ENCODE measurements around the gene RACK1.

RACK1 gene

DNA sequence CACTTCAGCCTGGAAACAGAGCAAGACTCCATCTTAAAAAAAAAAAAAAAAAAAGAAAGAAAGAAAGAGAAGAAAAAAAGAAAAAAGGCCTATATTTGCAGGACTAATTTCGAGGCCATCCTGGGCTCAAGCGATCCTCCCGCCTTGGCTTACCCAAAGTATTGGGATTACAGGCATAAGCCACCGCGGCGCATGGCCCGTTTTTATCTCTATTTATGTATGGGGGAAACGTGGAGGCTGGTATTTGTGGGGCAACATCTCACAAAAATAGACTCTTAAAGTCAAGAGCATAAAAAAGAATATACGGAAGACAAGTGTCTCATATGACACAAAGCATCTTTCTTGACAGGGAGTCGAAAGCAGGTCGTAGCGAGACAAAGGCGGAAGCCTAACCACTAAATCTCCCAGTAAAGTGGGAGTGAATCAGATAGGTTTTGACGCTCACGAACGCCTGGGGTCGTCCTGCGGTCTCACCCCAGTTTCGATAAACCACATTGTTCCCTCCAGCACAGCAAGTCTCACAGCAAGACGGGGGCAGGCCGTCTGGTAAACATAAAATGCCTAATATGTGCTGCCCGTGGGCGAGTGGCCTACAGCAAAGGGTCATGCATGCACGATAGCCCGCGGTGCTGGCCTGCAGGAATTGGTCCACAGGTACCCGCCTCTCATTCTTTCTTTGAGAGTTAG, 22.5 kb downstream of the RACK1 start:
- H3K79me2 ChIP-seq (ENCODE audit: insufficient read depth, low read depth), result no peaks in the 10 kb centered on the region
- no peaks in the 10 kb centered on the region for H4K20me1 ChIP-seq (ENCODE audit: insufficient read depth)
- H3K4me1 ChIP-seq (ENCODE audit: low read depth, poor library complexity, severe bottlenecking), result peaks cover 8% of the 10 kb centered on the region
- H2AFZ ChIP-seq (ENCODE audit: low read depth), result peak overlapping the region; percentile 26; the same call in 1 of the 2 replicates
- H3K4me3 ChIP-seq (IDR thresholded peaks at IDR 0.05; ENCODE audit: insufficient read depth, low read depth, low read length), result no peak overlapping the region
- H3K27me3 ChIP-seq (ENCODE audit: insufficient read depth, low read depth), result no peaks in the 10 kb centered on the region
- no peaks in the 10 kb centered on the region for H3K36me3 ChIP-seq (ENCODE audit: insufficient read depth)
- no peak for TF ChIP-seq CTCF (conservative IDR thresholded peaks at IDR 0.05; ENCODE audit: low read depth, low read length)
- peak overlapping the region; percentile 92; the same call in 1 of the 2 replicates for H3K27ac ChIP-seq
- H3K9ac ChIP-seq, result no peak overlapping the region; the same call in 1 of the 2 replicates
- peak overlapping the region; percentile 73 for H3K4me2 ChIP-seq

DNA sequence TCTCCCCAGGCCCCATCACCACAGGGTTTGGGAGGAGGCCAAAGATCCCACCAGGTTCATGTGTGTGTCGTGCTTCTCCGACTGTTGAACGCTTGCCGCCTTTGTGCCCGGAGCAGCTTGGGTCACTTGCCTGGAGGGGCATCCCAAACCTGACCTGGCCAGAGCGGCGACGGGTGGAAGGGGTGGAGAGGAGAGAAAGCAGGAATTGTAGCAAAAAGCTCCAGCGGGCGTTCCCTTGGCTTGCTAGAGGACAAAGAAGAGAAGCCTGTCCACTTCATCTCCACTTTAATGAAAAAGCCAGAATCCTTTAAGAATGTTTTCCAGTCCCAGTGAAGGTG, 23.6 kb downstream of the RACK1 start:
- peaks cover 8% of the 10 kb centered on the region for H3K4me1 ChIP-seq (ENCODE audit: low read depth, poor library complexity, severe bottlenecking)
- H3K27ac ChIP-seq, result no peak overlapping the region
- H3K4me2 ChIP-seq, result no peak overlapping the region
- no peak overlapping the region for H3K9ac ChIP-seq
- H2AFZ ChIP-seq (ENCODE audit: low read depth), result no peak overlapping the region
- no peaks in the 10 kb centered on the region for H3K79me2 ChIP-seq (ENCODE audit: insufficient read depth, low read depth)
- H3K27me3 ChIP-seq (ENCODE audit: insufficient read depth, low read depth), result no peaks in the 10 kb centered on the region
- H3K36me3 ChIP-seq (ENCODE audit: insufficient read depth), result no peaks in the 10 kb centered on the region
- no peaks in the 10 kb centered on the region for H4K20me1 ChIP-seq (ENCODE audit: insufficient read depth)
- no peak overlapping the region for H3K4me3 ChIP-seq (IDR thresholded peaks at IDR 0.05; ENCODE audit: insufficient read depth, low read depth, low read length)
- TF ChIP-seq CTCF (conservative IDR thresholded peaks at IDR 0.05; ENCODE audit: low read depth, low read length), result no peak

- no peaks in the 10 kb centered on the region for H3K36me3 ChIP-seq (ENCODE audit: insufficient read depth)
- H2AFZ ChIP-seq (ENCODE audit: low read depth), result no peak overlapping the region
- H3K4me2 ChIP-seq, result no peak overlapping the region
- no peak overlapping the region for H3K9ac ChIP-seq
- H3K4me1 ChIP-seq (ENCODE audit: low read depth, poor library complexity, severe bottlenecking), result peaks cover 8% of the 10 kb centered on the region
- H3K79me2 ChIP-seq (ENCODE audit: insufficient read depth, low read depth), result no peaks in the 10 kb centered on the region
- no peaks in the 10 kb centered on the region for H4K20me1 ChIP-seq (ENCODE audit: insufficient read depth)
- no peaks in the 10 kb centered on the region for H3K27me3 ChIP-seq (ENCODE audit: insufficient read depth, low read depth)
- no peak for TF ChIP-seq CTCF (conservative IDR thresholded peaks at IDR 0.05; ENCODE audit: low read depth, low read length)
- no peak overlapping the region for H3K4me3 ChIP-seq (IDR thresholded peaks at IDR 0.05; ENCODE audit: insufficient read depth, low read depth, low read length)
- no peak overlapping the region for H3K27ac ChIP-seq
Observed at GRCh38 chr5:181219262-181220177, 24.2 kb downstream of the RACK1 start.

DNA sequence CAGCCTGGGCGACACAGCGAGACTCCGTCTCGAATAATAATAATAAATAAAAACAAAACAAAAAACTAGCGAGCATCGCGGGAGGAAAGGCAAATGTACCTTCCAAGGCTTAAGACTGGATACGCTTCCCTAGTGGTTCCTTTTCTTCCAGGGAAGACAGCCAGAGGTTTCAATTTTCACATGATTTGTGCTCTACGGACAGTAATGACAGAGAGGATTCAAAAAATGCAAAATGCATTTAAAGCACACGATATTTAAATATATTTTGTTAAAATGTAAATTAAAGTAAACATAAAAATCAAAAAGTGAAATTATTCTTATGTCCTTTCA, 24.9 kb downstream of the RACK1 start:
- Histone ChIP-seq H4K20me1 (ENCODE audit: insufficient read depth) (no peaks in the 10 kb centered on the region), H3K27ac (no peak overlapping the region), H3K36me3 (ENCODE audit: insufficient read depth) (no peaks in the 10 kb centered on the region), H3K4me2 (peak overlapping the region; percentile 36; the same call in 1 of the 2 replicates), H3K4me3 (IDR thresholded peaks at IDR 0.05; ENCODE audit: insufficient read depth, low read depth, low read length) (no peak overlapping the region), H3K9ac (no peak overlapping the region), H3K79me2 (ENCODE audit: insufficient read depth, low read depth) (no peaks in the 10 kb centered on the region), H2AFZ (ENCODE audit: low read depth) (no peak overlapping the region; the same call in 1 of the 2 replicates), H3K4me1 (ENCODE audit: low read depth, poor library complexity, severe bottlenecking) (peaks cover 8% of the 10 kb centered on the region), H3K27me3 (ENCODE audit: insufficient read depth, low read depth) (no peaks in the 10 kb centered on the region)
- TF ChIP-seq CTCF (conservative IDR thresholded peaks at IDR 0.05; ENCODE audit: low read depth, low read length), result no peak
